Central memory CD8-positive, alpha-beta T cell (primary cell): ENCODE measurements around the gene MRPS12.

Source experiments
- ATAC-seq: fragments of 150-1000 bp; cut with Tn5 transposase; replicated peaks from 2 replicates; pipeline ENCODE4 v1.10.0; 2022; ENCODE audit warnings: mild to moderate bottlenecking, moderate FRiP score, moderate number of reproducible peaks; ENCODE audit not compliant: poor library complexity, severe bottlenecking; ENCODE audit errors: extremely low read depth
- DNase-seq, 2 donors: peaks; one replicate each; pipeline ENCODE4 v3.0.0; 2021; ENCODE audit warnings: low spot score in 2 of 2
- H3K27ac Mint-ChIP-seq: one replicate; pipeline ENCODE4 v1.8.0; 2022; ENCODE audit warnings: low read depth, mild to moderate bottlenecking, moderate library complexity, mixed read lengths
- H3K27me3 Mint-ChIP-seq: one replicate; pipeline ENCODE4 v1.8.0; 2022; ENCODE audit warnings: mixed read lengths
- H3K36me3 Mint-ChIP-seq: one replicate; pipeline ENCODE4 v1.8.0; 2022; ENCODE audit warnings: mild to moderate bottlenecking, moderate library complexity, mixed read lengths; ENCODE audit not compliant: insufficient read depth
- H3K4me1 Mint-ChIP-seq: one replicate; pipeline ENCODE4 v1.8.0; 2022; ENCODE audit warnings: mixed read lengths
- H3K4me3 Mint-ChIP-seq: one replicate; pipeline ENCODE4 v1.8.0; 2022; ENCODE audit warnings: mild to moderate bottlenecking, moderate library complexity, mixed read lengths
- H3K9me3 Mint-ChIP-seq: one replicate; pipeline ENCODE4 v1.8.0; 2022; ENCODE audit warnings: mixed read lengths

Gene MRPS12

GRCh38 chr19:38915329-38916321, 15.1 kb upstream of the MRPS12 start:
- H3K9me3 Mint-ChIP-seq: no peaks in the 10 kb centered on the region
- no peaks in the 10 kb centered on the region for H3K36me3 Mint-ChIP-seq
- no peak for DNase-seq
- no peak overlapping the region for H3K27ac Mint-ChIP-seq
- H3K27me3 Mint-ChIP-seq: no peaks in the 10 kb centered on the region
- H3K4me3 Mint-ChIP-seq: no peak overlapping the region
- ATAC-seq: no peak
- peaks cover 3% of the 10 kb centered on the region for H3K4me1 Mint-ChIP-seq

GRCh38 chr19:38917516-38917915, 13.2 kb upstream of the MRPS12 start:
- no peak overlapping the region for H3K27ac Mint-ChIP-seq
- no peaks in the 10 kb centered on the region for H3K9me3 Mint-ChIP-seq
- H3K27me3 Mint-ChIP-seq: no peaks in the 10 kb centered on the region
- DNase-seq (no peak), ATAC-seq (no peak)
- no peaks in the 10 kb centered on the region for H3K36me3 Mint-ChIP-seq
- no peak overlapping the region for H3K4me3 Mint-ChIP-seq
- no peaks in the 10 kb centered on the region for H3K4me1 Mint-ChIP-seq

DNA sequence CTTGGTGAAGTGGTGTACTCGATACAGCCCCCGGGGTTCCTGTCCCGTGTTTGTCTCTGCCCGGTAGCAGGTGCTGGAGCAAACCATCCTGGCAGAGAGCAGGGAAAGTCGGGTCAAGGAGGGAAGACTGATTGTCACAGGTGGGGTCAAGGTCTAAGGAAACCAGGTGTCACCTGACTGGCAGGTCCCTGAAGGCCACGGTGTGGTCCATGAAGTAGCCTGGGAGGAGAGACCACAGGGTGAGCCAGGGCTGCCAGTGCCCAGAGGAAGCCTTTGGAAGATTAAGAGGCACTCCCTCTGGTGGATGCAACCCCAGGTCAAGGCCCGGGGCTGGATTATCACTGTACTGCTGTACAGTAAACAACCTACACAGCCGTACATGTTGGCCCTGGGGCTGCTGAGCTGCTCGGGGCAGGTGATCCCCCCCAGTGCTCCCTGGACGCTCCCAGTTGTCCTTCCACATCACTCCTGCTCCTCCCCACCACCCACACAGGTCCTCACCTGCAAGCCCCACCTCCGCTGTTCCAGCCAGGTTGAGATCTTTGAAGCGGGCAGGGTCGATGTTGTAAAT, 12.7 kb upstream of the MRPS12 start:
- Mint-ChIP-seq H3K9me3 (no peaks in the 10 kb centered on the region), H3K36me3 (no peaks in the 10 kb centered on the region), H3K27me3 (no peaks in the 10 kb centered on the region), H3K27ac (no peak overlapping the region), H3K4me3 (no peak overlapping the region), H3K4me1 (no peaks in the 10 kb centered on the region)
- ATAC-seq (no peak), DNase-seq (no peak)

DNA sequence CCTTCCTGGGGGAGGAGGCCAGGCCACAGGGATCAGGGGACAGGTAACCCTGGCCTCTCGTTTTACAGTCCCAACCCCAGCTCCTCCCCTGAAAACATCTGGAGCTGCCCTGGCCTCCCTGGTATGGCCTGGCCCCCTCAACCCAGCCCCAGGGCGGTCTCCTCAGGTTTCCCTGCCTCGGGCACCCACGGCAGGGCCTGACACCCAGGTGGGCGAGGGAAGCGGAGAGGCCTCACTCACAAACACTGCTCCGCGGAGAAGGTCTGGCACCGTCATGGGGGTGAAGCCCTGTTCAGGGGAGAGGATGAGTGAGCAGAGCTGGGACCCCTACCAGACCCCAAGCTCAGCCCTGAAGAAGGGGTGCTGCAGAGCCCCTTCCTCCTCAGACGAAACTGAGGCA, 12.2 kb upstream of the MRPS12 start:
- Mint-ChIP-seq H3K27ac (no peak overlapping the region), H3K4me1 (no peaks in the 10 kb centered on the region), H3K36me3 (no peaks in the 10 kb centered on the region), H3K27me3 (no peaks in the 10 kb centered on the region), H3K9me3 (no peaks in the 10 kb centered on the region), H3K4me3 (no peak overlapping the region)
- ATAC-seq (no peak), DNase-seq (no peak)

DNA sequence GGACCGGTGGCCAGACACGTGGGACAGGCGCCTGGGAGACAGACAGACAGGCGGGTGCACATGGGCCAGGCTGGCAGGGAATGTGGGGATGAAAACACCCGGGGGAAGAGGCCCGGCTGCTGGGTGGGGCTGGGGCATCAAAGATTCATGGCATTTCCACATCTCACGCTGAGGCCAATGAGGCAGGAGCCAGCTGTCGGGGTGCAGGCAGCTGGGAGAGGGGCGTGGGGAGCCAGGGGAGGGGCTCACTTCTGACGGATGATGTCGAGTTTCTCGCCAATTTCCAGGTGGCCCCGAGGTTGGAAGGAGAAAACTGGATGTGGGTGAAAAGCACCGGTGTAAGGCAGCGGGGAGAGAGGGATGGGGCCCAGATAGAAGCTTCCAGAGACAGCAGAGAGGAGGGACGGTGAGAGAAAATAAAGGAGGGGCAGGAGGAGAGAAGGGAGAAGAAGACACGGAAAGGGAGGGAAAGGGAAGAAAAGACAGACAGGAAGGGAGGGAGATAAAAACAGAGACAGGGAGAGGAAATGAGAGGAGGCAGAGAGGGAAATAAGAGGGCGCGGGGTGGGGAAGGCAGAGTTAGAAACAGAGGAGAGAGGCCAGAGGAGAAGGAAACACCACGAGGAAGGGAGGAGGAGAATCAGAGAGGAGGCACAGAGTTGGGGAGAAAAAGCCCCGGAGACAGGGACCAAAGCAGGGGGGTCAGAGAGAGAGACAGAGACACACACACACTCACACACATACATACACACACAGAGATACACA, 10.7 kb upstream of the MRPS12 start:
- no peaks in the 10 kb centered on the region for H3K4me1 Mint-ChIP-seq
- no peaks in the 10 kb centered on the region for H3K9me3 Mint-ChIP-seq
- DNase-seq: no peak
- peaks cover 2% of the 10 kb centered on the region for H3K36me3 Mint-ChIP-seq
- no peak overlapping the region for H3K4me3 Mint-ChIP-seq
- no peak overlapping the region for H3K27ac Mint-ChIP-seq
- no peaks in the 10 kb centered on the region for H3K27me3 Mint-ChIP-seq
- no peak for ATAC-seq

DNA sequence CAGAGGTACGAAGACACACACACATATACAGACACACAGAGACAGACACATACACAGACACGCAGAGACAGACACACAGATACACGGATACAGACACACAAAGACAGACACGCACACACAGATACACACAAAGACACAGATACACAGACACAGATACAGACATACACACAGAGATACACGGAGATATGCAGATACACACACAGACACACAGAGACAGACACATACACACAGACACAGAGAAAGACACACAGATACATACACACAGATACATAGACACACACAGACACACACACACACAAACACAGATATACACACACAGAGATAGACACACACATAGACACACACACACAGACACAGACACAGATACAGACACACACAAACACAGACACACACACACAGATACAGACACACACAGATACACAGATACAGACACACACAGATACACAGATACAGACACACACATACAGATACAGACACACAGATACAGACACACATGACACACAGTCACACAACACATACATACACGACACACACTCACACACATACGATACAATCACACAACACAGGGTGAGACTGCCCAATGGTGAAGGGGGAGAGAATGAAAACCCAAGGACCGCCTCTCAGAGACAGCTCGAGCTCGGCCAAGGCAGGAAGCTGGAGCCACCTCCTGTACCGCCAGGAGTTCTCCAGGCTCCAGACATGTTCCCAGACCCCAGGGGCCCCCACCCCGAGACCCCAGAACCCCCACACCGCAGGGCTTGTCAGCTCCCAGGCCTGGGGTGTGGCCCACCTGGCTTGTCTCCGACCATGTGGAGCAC, 9.9 kb upstream of the MRPS12 start:
- ATAC-seq: no peak

GRCh38 chr19:38921420-38922274, 9.1 kb upstream of the MRPS12 start:
- Mint-ChIP-seq H3K27ac (no peak overlapping the region), H3K4me3 (no peak overlapping the region), H3K36me3 (peaks cover 4% of the 10 kb centered on the region), H3K9me3 (no peaks in the 10 kb centered on the region), H3K4me1 (peaks cover 6% of the 10 kb centered on the region), H3K27me3 (no peaks in the 10 kb centered on the region)
- no peak for ATAC-seq
- DNase-seq: no peak

More for the DNA sequence above, 9.9 kb upstream of the MRPS12 start:
- no peak for DNase-seq
- H3K9me3 Mint-ChIP-seq: no peaks in the 10 kb centered on the region
- no peaks in the 10 kb centered on the region for H3K4me1 Mint-ChIP-seq
- no peak overlapping the region for H3K27ac Mint-ChIP-seq
- no peaks in the 10 kb centered on the region for H3K27me3 Mint-ChIP-seq
- H3K36me3 Mint-ChIP-seq: peaks cover 4% of the 10 kb centered on the region
- H3K4me3 Mint-ChIP-seq: no peak overlapping the region

GRCh38 chr19:38922482-38922881, 8.3 kb upstream of the MRPS12 start:
- DNase-seq: no peak
- H3K27me3 Mint-ChIP-seq: no peaks in the 10 kb centered on the region
- peaks cover 4% of the 10 kb centered on the region for H3K36me3 Mint-ChIP-seq
- ATAC-seq: no peak
- peaks cover 6% of the 10 kb centered on the region for H3K4me1 Mint-ChIP-seq
- no peak overlapping the region for H3K4me3 Mint-ChIP-seq
- no peaks in the 10 kb centered on the region for H3K9me3 Mint-ChIP-seq
- no peak overlapping the region for H3K27ac Mint-ChIP-seq

DNA sequence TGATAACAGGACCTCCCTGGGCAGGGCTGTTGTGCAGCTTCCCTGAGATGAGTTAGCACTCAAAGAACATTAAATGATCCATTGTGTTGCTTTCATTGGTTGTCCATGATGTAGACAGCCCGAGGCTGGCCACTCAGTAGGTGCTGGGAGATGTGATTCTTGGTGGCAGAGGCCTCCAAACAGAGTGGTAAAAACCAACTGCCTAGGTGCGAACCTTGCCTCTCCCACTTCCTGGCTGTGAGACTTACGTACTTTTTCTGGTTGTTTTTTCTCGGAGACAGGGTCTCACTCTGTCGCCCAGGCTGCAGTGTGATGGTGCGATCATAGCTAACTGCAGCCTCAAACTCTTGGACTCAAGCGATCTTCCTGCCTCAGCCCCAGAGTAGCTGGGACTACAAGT, 6.4 kb upstream of the MRPS12 start:
- ATAC-seq (peak; percentile 91), DNase-seq (peak in 1 of 2 donors; percentile 72)
- Mint-ChIP-seq H3K27ac (peak overlapping the region; percentile 72), H3K9me3 (no peaks in the 10 kb centered on the region), H3K36me3 (peaks cover 6% of the 10 kb centered on the region), H3K4me3 (no peak overlapping the region), H3K27me3 (no peaks in the 10 kb centered on the region), H3K4me1 (peaks cover 21% of the 10 kb centered on the region)

- Mint-ChIP-seq H3K4me1 (peaks cover 52% of the 10 kb centered on the region), H3K27ac (peak overlapping the region; percentile 76), H3K27me3 (no peaks in the 10 kb centered on the region), H3K9me3 (no peaks in the 10 kb centered on the region), H3K36me3 (peaks cover 17% of the 10 kb centered on the region), H3K4me3 (peak overlapping the region; percentile 39)
- DNase-seq (no peak), ATAC-seq (peak; percentile 16)
These were observed 2.2 kb upstream of the MRPS12 start for GRCh38 chr19:38928391-38929001.
